B cell (primary cell): ENCODE data around the gene LYPD3. TPM values are rescaled to one million over a fixed set of nuclear protein-coding genes. Genes with fewer than 3 reads are reported as not detected.

ENCODE experiments used
- ATAC-seq: fragments of 200-7000 bp; cut with Tn5 transposase; one replicate; pipeline ENCODE4 v1.10.0; 2021; ENCODE audit warnings: low read depth, mild to moderate bottlenecking, moderate number of reproducible peaks, moderate library complexity
- CTCF ChIA-PET: fragments of 350-600 bp; sonication (Branson Sonifier 250); formaldehyde crosslinking; loops from one replicate; lab custom pipeline; 2021; ENCODE audit warnings: antibody characterized with exemption, inconsistent platforms; lab: Charles Lee
- POLR2A ChIA-PET: fragments of 350-600 bp; sonication (Branson Sonifier 250); formaldehyde crosslinking; loops from one replicate; lab custom pipeline; 2021; ENCODE audit warnings: antibody characterized with exemption; lab: Charles Lee
- DNase-seq: peaks from one replicate; pipeline ENCODE4 v3.0.0; 2013
- H2AFZ ChIP-seq: 2 replicates; pipeline ENCODE4 v1.6.1; 2012; ENCODE audit warnings: mild to moderate bottlenecking, low read depth, low read length; ENCODE audit not compliant: insufficient read depth, poor library complexity, severe bottlenecking
- H3K27ac ChIP-seq, 2 donors: 1 replicate in 1 of 2; 2 replicates in 1 of 2; pipeline ENCODE4 v1.5.1; 2012 to 2013; ENCODE audit warnings: low read length in 2 of 2, mild to moderate bottlenecking in 2 of 2, moderate library complexity in 1 of 2
- H3K27me3 ChIP-seq, 4 experiments: fragments of 200-600 bp in 1 of 4; sonication (generic) in 1 of 4; replicated peaks in 1 of 4; 1 replicate in 2 of 4; 2 replicates in 2 of 4; pipeline versions ENCODE4 v1.6.1 to v1.7.0; 2013 to 2016; ENCODE audit warnings: low read length in 3 of 4, mild to moderate bottlenecking in 2 of 4, mixed read lengths in 1 of 4, moderate library complexity in 1 of 4; ENCODE audit not compliant: insufficient read depth in 4 of 4, control insufficient read depth in 3 of 4; ENCODE audit errors: control extremely low read depth in 1 of 4
- H3K36me3 ChIP-seq, 2 experiments: replicated peaks in 1 of 2; 1 replicate in 1 of 2; 2 replicates in 1 of 2; pipeline versions ENCODE4 v1.6.1 to v1.7.1; 2013; ENCODE audit warnings: low read length in 1 of 2; ENCODE audit not compliant: insufficient read depth in 2 of 2, control insufficient read depth in 1 of 2; ENCODE audit errors: control extremely low read depth in 1 of 2, extremely low read depth in 1 of 2
- H3K4me1 ChIP-seq, 2 donors: fragments of 200-600 bp in 1 of 2; sonication (generic) in 1 of 2; 1 replicate in 1 of 2; 2 replicates in 1 of 2; pipeline versions ENCODE4 v1.5.1 to v1.6.1; 2013 to 2017; ENCODE audit warnings: low read length in 2 of 2; ENCODE audit not compliant: control insufficient read depth in 2 of 2, insufficient read depth in 2 of 2
- H3K4me2 ChIP-seq: replicated peaks from 2 replicates; pipeline ENCODE3; 2012; ENCODE audit warnings: mild to moderate bottlenecking, low read depth, low read length; ENCODE audit not compliant: poor library complexity, severe bottlenecking
- H3K4me3 ChIP-seq, 5 experiments: fragments of 200-600 bp in 1 of 5; sonication (generic) in 1 of 5; 1 replicate in 3 of 5; 2 replicates in 2 of 5; pipeline versions ENCODE4 v1.5.1 to v1.7.0; 2011 to 2016; ENCODE audit warnings: low read length in 4 of 5, mild to moderate bottlenecking in 4 of 5, low read depth in 2 of 5, control low read depth in 1 of 5, moderate library complexity in 1 of 5; ENCODE audit not compliant: insufficient read depth in 1 of 5; ENCODE audit errors: control extremely low read depth in 1 of 5, extremely low read depth in 1 of 5
- H3K79me2 ChIP-seq: fragments of 200-600 bp; sonication (generic); one replicate; pipeline ENCODE4 v1.6.0; 2016; ENCODE audit warnings: low read length; ENCODE audit not compliant: control insufficient read depth, insufficient read depth
- H3K9ac ChIP-seq: fragments of 200-600 bp; sonication (generic); 2 replicates; pipeline ENCODE4 v1.6.1; 2017; ENCODE audit warnings: mild to moderate bottlenecking, low read length, moderate library complexity
- H3K9me3 ChIP-seq, 3 donors: one replicate each; pipeline versions ENCODE4 v1.6.1 to v1.7.1; 2013; ENCODE audit warnings: low read length in 2 of 3; ENCODE audit not compliant: control insufficient read depth in 2 of 3, insufficient read depth in 1 of 3; ENCODE audit errors: control extremely low read depth in 1 of 3
- H4K20me1 ChIP-seq: 2 replicates; pipeline ENCODE4 v1.6.0; 2012; ENCODE audit warnings: mild to moderate bottlenecking, low read length; ENCODE audit not compliant: insufficient read depth, control insufficient read depth, poor library complexity, severe bottlenecking
- H3K27ac Mint-ChIP-seq: one replicate; pipeline ENCODE4 v1.8.0; 2021; ENCODE audit warnings: mixed read lengths
- H3K27me3 Mint-ChIP-seq: one replicate; pipeline ENCODE4 v1.8.0; 2021; ENCODE audit warnings: mixed read lengths
- H3K4me1 Mint-ChIP-seq: one replicate; pipeline ENCODE4 v1.8.0; 2021; ENCODE audit warnings: mixed read lengths
- H3K4me3 Mint-ChIP-seq: one replicate; pipeline ENCODE4 v1.8.0; 2021; ENCODE audit warnings: mixed read lengths
- H3K9me3 Mint-ChIP-seq: one replicate; pipeline ENCODE4 v1.8.0; 2022; ENCODE audit warnings: mixed read lengths; ENCODE audit not compliant: insufficient read depth
- EZH2 ChIP-seq: IDR thresholded peaks from 2 replicates; pipeline ENCODE4 v1.6.1; 2012; ENCODE audit warnings: borderline replicate concordance, low read depth, mild to moderate bottlenecking, moderate library complexity, low read length; ENCODE audit not compliant: insufficient read depth, poor library complexity, severe bottlenecking
- WGBS: methylation state at CpG from one replicate; pipeline ENCODE4 v1.1.5; 2013; ENCODE audit warnings: missing lambda C conversion rate; ENCODE audit not compliant: insufficient coverage; 5-methylcytosine and 5-hydroxymethylcytosine counted together
- intact Hi-C: fragments of 100-400 bp; cut with micrococcal nuclease; formaldehyde crosslinking; loops from one replicate; pipeline ENCODE4 v1.10.0; 2022
- polyA plus RNA-seq: library from polyadenylated mRNA; depleted of rRNA; stranded (reverse); fragments of >200 nt; gene quantifications from 2 replicates; pipeline ENCODE4 v1.2.3, GENCODE V29; 2012
- total RNA-seq, 2 donors: library from RNA; stranded (reverse); fragments of 120-200 nt in 1 of 2; gene quantifications; 1 replicate in 1 of 2; 2 replicates in 1 of 2; pipeline versions ENCODE4 v1.2.3 to v1.2.4, GENCODE V29; 2013 to 2022
- TF ChIP-seq, protein P1 (sequence below): fragments of 200-600 bp; IDR thresholded peaks from one replicate; pipeline ENCODE4 v1.8.0; 2022; ENCODE audit warnings: antibody characterized with exemption, mild to moderate bottlenecking

LYPD3 gene
- total and polyA plus RNA-seq, 2 donors (not counting 1 experiment from before 2014, with no cell fraction given) = 0.27 to 2.2 TPM

GRCh38 chr19:43463381-43464133 is 1.9 kb downstream of the LYPD3 start:
- peak; percentile 92 for ATAC-seq
- Histone ChIP-seq H3K4me1 (peaks cover 8 to 14% of the 10 kb centered on the region in 2 donors), H3K27me3 (peaks cover 0 to 12% (median 5%) of the 10 kb centered on the region in 4 experiments), H3K79me2 (no peaks in the 10 kb centered on the region), H3K4me2 (peak overlapping the region; percentile 96), H3K36me3 (no peaks in the 10 kb centered on the region), H3K4me3 (peak overlapping the region; percentile 13 to 96 (median 77)), H2AFZ (peak overlapping the region; percentile 84), H4K20me1 (no peaks in the 10 kb centered on the region), H3K9me3 (peaks cover 0 to 22% (median 0%) of the 10 kb centered on the region in 3 donors), H3K27ac (peak overlapping the region; percentile 30 to 40), H3K9ac (peak overlapping the region; percentile 82)
- Mint-ChIP-seq H3K4me3 (peak overlapping the region; percentile 97), H3K4me1 (peaks cover 15% of the 10 kb centered on the region), H3K27ac (peak overlapping the region; percentile 85), H3K27me3 (peaks cover 4% of the 10 kb centered on the region), H3K9me3 (no peaks in the 10 kb centered on the region)
- DNase-seq = peak; percentile 98
- POLR2A ChIA-PET = interaction anchor here (0.6 to 2.1 kb wide), 6 partner anchors 25 to 1289 kb away, joined by 3 to 13 read pairs (median 6); partner anchors contain the start of genes PHLDB3 and ZNF575
- 0% methylated on average over 50 of the region's 57 CpGs for WGBS
- intact Hi-C loops = loop anchor here (1.0 to 5.0 kb wide), 6 partner anchors 12 to 205 kb away; partner anchors contain the start of genes PHLDB3 and ZNF428
- TF ChIP-seq, protein P1, sequence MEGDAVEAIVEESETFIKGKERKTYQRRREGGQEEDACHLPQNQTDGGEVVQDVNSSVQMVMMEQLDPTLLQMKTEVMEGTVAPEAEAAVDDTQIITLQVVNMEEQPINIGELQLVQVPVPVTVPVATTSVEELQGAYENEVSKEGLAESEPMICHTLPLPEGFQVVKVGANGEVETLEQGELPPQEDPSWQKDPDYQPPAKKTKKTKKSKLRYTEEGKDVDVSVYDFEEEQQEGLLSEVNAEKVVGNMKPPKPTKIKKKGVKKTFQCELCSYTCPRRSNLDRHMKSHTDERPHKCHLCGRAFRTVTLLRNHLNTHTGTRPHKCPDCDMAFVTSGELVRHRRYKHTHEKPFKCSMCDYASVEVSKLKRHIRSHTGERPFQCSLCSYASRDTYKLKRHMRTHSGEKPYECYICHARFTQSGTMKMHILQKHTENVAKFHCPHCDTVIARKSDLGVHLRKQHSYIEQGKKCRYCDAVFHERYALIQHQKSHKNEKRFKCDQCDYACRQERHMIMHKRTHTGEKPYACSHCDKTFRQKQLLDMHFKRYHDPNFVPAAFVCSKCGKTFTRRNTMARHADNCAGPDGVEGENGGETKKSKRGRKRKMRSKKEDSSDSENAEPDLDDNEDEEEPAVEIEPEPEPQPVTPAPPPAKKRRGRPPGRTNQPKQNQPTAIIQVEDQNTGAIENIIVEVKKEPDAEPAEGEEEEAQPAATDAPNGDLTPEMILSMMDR = no peak
- no peak for TF ChIP-seq EZH2
- CTCF ChIA-PET = interaction anchor here (0.8 to 3.6 kb wide), 14 partner anchors 10 to 133 kb away, joined by 3 to 21 read pairs (median 6); partner anchors contain the start of genes IRGQ, ZNF575 and ZNF576
